OCI-LY3 (cell line): ENCODE data around the gene TANGO2.

Experiments used
- H2AFZ ChIP-seq: fragments of 200-600, 300-600 bp; shearing (Covaris generic); 2 replicates; pipeline ENCODE4 v1.6.0; 2014; ENCODE audit warnings: antibody characterized with exemption, low read depth, low read length
- H3K27ac ChIP-seq: fragments of 200-600, 300-600 bp; sonication (generic); 2 replicates; pipeline ENCODE4 v1.5.1; 2014; ENCODE audit warnings: mild to moderate bottlenecking, low read length, moderate library complexity, mixed read lengths
- H3K27me3 ChIP-seq: fragments of 200-600, 300-600 bp; sonication (generic); 2 replicates; pipeline ENCODE4 v1.6.1; 2014; ENCODE audit warnings: low read depth, low read length, mixed read lengths
- H3K36me3 ChIP-seq: fragments of 200-600, 300-600 bp; sonication (generic); replicated peaks from 2 replicates; pipeline ENCODE3; 2014; ENCODE audit warnings: low read depth, low read length, mixed read lengths
- H3K4me1 ChIP-seq: fragments of 300-600, 200-600 bp; sonication (generic); 2 replicates; pipeline ENCODE4 v1.6.1; 2014; ENCODE audit warnings: low read length, mixed read lengths
- H3K4me2 ChIP-seq: fragments of 200-600, 300-600 bp; sonication (generic); 2 replicates; pipeline ENCODE4 v1.6.1; 2014; ENCODE audit warnings: low read length, mixed read lengths
- H3K4me3 ChIP-seq: fragments of 300-600, 200-600 bp; sonication (generic); 2 replicates; pipeline ENCODE4 v1.5.1; 2014; ENCODE audit warnings: antibody characterized with exemption, mild to moderate bottlenecking, low read length, moderate library complexity
- H3K79me2 ChIP-seq: fragments of 300-600, 200-600 bp; shearing (Covaris generic); 2 replicates; pipeline ENCODE4 v1.6.1; 2014; ENCODE audit warnings: mild to moderate bottlenecking, low read length, mixed read lengths
- H3K9ac ChIP-seq: fragments of 300-600, 200-600 bp; shearing (Covaris generic); 2 replicates; pipeline ENCODE4 v1.6.0; 2014; ENCODE audit warnings: mild to moderate bottlenecking, low read length, moderate library complexity
- H3K9me3 ChIP-seq: fragments of 200-600, 300-600 bp; shearing (Covaris generic); 2 replicates; pipeline ENCODE4 v1.6.1; 2014; ENCODE audit warnings: low read length, mixed read lengths; ENCODE audit not compliant: insufficient read depth
- H4K20me1 ChIP-seq: fragments of 200-600, 300-600 bp; sonication (generic); 2 replicates; pipeline ENCODE4 v1.6.1; 2016; ENCODE audit warnings: low read length, mixed read lengths; ENCODE audit not compliant: insufficient read depth
- EZH2phosphoT487 ChIP-seq: fragments of 200-600 bp; shearing (Covaris generic); IDR thresholded peaks from 2 replicates; pipeline ENCODE4 v1.6.1; 2018; ENCODE audit warnings: antibody characterized with exemption, mixed run types, low read depth
- TF ChIP-seq, protein P1 (sequence below): fragments of 200-600, 300-600 bp; sonication (generic); IDR thresholded peaks from 2 replicates; pipeline ENCODE4 v1.5.1; 2014; ENCODE audit warnings: antibody characterized with exemption, low read length, low read depth

The TANGO2 gene

DNA sequence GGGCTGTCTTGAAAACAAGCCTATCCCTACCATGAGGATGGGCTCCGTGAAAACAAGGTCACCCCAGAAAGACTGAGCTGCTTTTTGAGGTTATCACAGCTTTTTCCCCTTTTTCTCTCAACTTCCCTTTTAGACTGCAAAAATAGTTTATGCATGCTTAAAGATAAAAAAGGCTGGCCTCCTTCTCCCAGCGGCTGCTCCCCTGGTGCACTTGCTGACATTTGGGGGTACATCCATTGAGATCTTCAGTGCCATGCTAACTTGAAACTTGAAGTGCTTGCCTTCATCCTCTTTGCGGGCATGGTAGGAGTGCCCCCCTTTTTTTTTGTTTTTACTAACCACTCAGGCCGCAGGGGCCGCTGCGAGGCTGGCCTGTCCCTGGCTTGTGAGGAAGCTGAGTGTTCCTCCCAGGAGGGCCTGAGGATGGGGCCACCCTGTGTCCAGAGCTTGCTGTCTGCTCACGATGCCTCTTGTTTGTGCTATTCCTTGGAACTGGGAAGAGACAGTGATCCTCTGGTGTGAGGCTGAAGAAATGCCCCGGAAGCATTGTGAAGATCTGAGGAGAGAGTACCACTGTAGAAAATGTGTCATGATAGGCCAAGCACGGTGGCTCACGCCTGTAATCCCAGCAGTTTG lies 2.2 kb downstream of the TANGO2 start:
- Histone ChIP-seq H3K27me3 (peaks cover 5% of the 10 kb centered on the region), H3K9ac (no peak overlapping the region), H3K9me3 (no peaks in the 10 kb centered on the region), H3K4me3 (no peak overlapping the region), H3K27ac (no peak overlapping the region), H3K4me1 (peaks cover 23% of the 10 kb centered on the region), H3K4me2 (peak overlapping the region; percentile 99), H2AFZ (no peak overlapping the region), H3K36me3 (no peaks in the 10 kb centered on the region), H3K79me2 (peaks cover 15% of the 10 kb centered on the region), H4K20me1 (no peaks in the 10 kb centered on the region)
- no peak for TF ChIP-seq EZH2phosphoT487
- TF ChIP-seq, protein P1, sequence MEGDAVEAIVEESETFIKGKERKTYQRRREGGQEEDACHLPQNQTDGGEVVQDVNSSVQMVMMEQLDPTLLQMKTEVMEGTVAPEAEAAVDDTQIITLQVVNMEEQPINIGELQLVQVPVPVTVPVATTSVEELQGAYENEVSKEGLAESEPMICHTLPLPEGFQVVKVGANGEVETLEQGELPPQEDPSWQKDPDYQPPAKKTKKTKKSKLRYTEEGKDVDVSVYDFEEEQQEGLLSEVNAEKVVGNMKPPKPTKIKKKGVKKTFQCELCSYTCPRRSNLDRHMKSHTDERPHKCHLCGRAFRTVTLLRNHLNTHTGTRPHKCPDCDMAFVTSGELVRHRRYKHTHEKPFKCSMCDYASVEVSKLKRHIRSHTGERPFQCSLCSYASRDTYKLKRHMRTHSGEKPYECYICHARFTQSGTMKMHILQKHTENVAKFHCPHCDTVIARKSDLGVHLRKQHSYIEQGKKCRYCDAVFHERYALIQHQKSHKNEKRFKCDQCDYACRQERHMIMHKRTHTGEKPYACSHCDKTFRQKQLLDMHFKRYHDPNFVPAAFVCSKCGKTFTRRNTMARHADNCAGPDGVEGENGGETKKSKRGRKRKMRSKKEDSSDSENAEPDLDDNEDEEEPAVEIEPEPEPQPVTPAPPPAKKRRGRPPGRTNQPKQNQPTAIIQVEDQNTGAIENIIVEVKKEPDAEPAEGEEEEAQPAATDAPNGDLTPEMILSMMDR, result no peak

GRCh38 chr22:20024225-20024624 lies 3.3 kb downstream of the TANGO2 start:
- no peaks in the 10 kb centered on the region for H4K20me1 ChIP-seq
- peaks cover 23% of the 10 kb centered on the region for H3K4me1 ChIP-seq

DNA sequence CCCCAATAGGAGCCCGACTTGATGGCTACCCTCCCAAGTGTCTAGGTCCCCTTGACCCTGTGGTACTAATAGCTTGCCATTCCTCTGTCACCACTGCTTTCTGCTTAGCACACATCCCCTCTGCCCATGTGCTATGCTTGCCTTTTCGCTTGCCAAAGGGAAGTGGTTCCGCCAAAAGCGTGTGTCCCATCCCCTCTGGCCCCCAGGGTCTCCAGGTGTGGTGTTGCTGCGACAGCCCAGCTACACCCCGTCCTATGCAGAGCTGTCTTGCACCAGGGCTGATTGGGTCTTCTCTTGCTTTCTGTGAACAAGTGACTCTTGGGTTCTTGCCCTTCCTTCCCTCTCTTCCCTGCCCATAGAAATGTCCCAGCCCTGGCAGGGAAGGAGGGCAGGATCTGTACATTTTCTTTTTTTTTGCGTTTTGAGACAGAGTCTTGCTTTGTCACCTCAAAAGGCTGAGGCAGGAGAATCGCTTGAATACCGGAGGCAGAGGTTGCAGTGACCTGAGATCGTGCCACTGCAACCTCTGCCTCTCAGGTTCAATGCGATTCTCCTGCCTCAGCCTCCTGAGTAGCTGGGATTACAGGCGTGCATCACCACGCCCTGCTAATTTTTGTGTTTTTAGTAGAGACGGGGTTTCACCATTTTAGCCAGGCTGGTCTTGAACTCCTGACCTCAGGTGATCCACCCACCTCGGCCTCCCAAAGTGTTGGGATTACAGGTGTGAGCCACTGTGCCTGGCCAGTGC lies 3.9 kb downstream of the TANGO2 start:
- TF ChIP-seq EZH2phosphoT487, result no peak
- TF ChIP-seq, protein P1, result no peak
- Histone ChIP-seq H3K4me3 (no peak overlapping the region), H3K36me3 (no peaks in the 10 kb centered on the region), H3K27me3 (no peaks in the 10 kb centered on the region), H3K9me3 (no peaks in the 10 kb centered on the region), H4K20me1 (no peaks in the 10 kb centered on the region), H3K27ac (no peak overlapping the region), H3K4me2 (no peak overlapping the region), H3K79me2 (peaks cover 15% of the 10 kb centered on the region), H3K9ac (no peak overlapping the region), H3K4me1 (peaks cover 23% of the 10 kb centered on the region), H2AFZ (no peak overlapping the region)

More at GRCh38 chr22:20024225-20024624, 3.3 kb downstream of the TANGO2 start:
- Histone ChIP-seq H3K27ac (no peak overlapping the region), H3K4me3 (no peak overlapping the region), H3K9me3 (no peaks in the 10 kb centered on the region), H3K79me2 (peaks cover 15% of the 10 kb centered on the region), H3K9ac (no peak overlapping the region), H3K4me2 (no peak overlapping the region), H3K36me3 (no peaks in the 10 kb centered on the region), H2AFZ (no peak overlapping the region), H3K27me3 (no peaks in the 10 kb centered on the region)
- TF ChIP-seq EZH2phosphoT487, result no peak
- TF ChIP-seq, protein P1, result no peak

- H2AFZ ChIP-seq, result no peak overlapping the region
- H3K9ac ChIP-seq, result no peak overlapping the region
These were observed 4.7 kb downstream of the TANGO2 start for GRCh38 chr22:20025401-20026203.

More at GRCh38 chr22:20025401-20026203, 4.7 kb downstream of the TANGO2 start:
- peaks cover 17% of the 10 kb centered on the region for H3K4me1 ChIP-seq
- H3K27me3 ChIP-seq, result no peaks in the 10 kb centered on the region
- no peak overlapping the region for H3K4me2 ChIP-seq
- H3K27ac ChIP-seq, result no peak overlapping the region
- H3K36me3 ChIP-seq, result no peaks in the 10 kb centered on the region
- no peaks in the 10 kb centered on the region for H4K20me1 ChIP-seq
- no peak overlapping the region for H3K4me3 ChIP-seq
- no peak for TF ChIP-seq EZH2phosphoT487
- TF ChIP-seq, protein P1, result no peak
- H3K9me3 ChIP-seq, result no peaks in the 10 kb centered on the region
- H3K79me2 ChIP-seq, result peaks cover 15% of the 10 kb centered on the region
